NCI-H1436 (cell line): ENCODE results near the gene PIN1.

Experiments used
- DNase-seq: peaks from one replicate; lab custom pipeline; 2025; lab: John Stamatoyannopoulos, UW

The PIN1 gene

GRCh38 chr19:9857076-9857721 is 22.1 kb downstream of the PIN1 start:
- DNase-seq = no peak

- no peak for DNase-seq
Observed at GRCh38 chr19:9857920-9858746, 23.0 kb downstream of the PIN1 start.

GRCh38 chr19:9858766-9859165 is 23.6 kb downstream of the PIN1 start:
- no peak for DNase-seq

GRCh38 chr19:9860407-9860806 is 25.3 kb downstream of the PIN1 start:
- no peak for DNase-seq

GRCh38 chr19:9861503-9861902 is 26.4 kb downstream of the PIN1 start:
- DNase-seq = no peak

GRCh38 chr19:9862938-9863337 is 27.8 kb downstream of the PIN1 start:
- no peak for DNase-seq

GRCh38 chr19:9863759-9864158 is 28.6 kb downstream of the PIN1 start:
- no peak for DNase-seq

GRCh38 chr19:9865732-9866501 is 30.8 kb downstream of the PIN1 start:
- peak; percentile 68 for DNase-seq

- no peak for DNase-seq
Observed at GRCh38 chr19:9868983-9869617, 34.0 kb downstream of the PIN1 start.

GRCh38 chr19:9871626-9872338 is 36.7 kb downstream of the PIN1 start:
- DNase-seq = no peak

GRCh38 chr19:9872618-9873242 is 37.6 kb downstream of the PIN1 start:
- no peak for DNase-seq

GRCh38 chr19:9875031-9875627 is 40.0 kb downstream of the PIN1 start:
- DNase-seq = no peak

- DNase-seq = no peak
Observed at GRCh38 chr19:9875796-9876195, 40.7 kb downstream of the PIN1 start.

GRCh38 chr19:9877780-9878510 is 42.8 kb downstream of the PIN1 start:
- DNase-seq = no peak

- DNase-seq = no peak
Observed at GRCh38 chr19:9878511-9879196, 43.5 kb downstream of the PIN1 start.

- no peak for DNase-seq
Observed at GRCh38 chr19:9881720-9882119, 46.6 kb downstream of the PIN1 start.

GRCh38 chr19:9883231-9883758 is 48.2 kb downstream of the PIN1 start:
- DNase-seq = no peak

GRCh38 chr19:9883764-9884163 is 48.6 kb downstream of the PIN1 start:
- no peak for DNase-seq

- DNase-seq = no peak
Observed at GRCh38 chr19:9885077-9885552, 50.0 kb downstream of the PIN1 start.
